Activated CD4-positive, alpha-beta T cell treated with anti-CD3 and anti-CD28 coated beads, Interleukin-2, Interleukin-6, amounts not matched to agents 100 ng/mL and 50 ng/mL, durations not matched to agents 16 hours and 8 hours (primary cell): ENCODE measurements around the gene PLEKHS1.
A peak's percentile ranks its signal among the peaks of the same experiment; 100 is the strongest.
"Not testable (repeated sequence)": the region's sequence is repeated elsewhere in the genome, so short reads cannot be mapped to it uniquely, and the experiment has no call there.

ENCODE experiments used
- DNase-seq: peaks from one replicate; pipeline ENCODE4 v3.0.0-alpha.2; 2020

The PLEKHS1 gene

DNA sequence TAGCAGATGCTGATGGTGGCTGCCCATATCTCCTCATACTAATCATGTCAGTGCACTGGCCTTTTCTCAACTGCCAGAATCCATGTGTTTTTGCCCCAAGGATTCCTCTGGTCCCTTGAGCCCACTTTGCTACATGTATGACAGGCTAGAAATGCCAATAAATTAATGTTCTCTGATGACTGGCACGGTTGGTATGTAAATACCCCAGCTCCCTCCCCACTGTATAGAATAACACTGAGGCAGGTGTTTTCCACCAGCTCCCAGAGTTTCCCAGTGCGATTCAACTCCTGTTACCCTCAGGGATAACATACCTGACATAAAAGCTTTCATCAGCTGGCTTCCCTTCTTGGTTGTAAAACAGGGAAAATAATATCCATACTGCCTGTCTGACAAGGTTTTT is 9.0 kb upstream of the PLEKHS1 start:
- DNase-seq: no peak

GRCh38 chr10:113743594-113743993 is 7.9 kb upstream of the PLEKHS1 start:
- DNase-seq: no peak

DNA sequence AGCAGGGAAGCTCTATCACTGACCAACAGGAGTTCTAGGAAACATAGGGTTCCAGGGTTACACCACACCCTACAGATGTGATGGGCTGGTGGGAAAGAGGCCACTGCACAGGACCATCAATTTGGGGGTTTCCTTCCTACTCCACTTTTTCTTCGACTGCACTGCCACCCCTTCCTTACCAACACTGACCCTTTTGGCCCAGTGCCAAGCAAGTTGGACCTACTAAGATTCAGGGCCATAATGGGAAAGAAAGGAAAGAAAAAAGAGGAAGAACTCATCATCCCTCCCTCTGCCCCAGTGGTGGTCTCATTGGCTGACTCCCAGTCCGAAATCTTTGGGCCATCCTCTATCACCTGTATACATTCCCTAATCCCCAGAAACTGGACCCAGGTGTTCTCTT is 6.1 kb upstream of the PLEKHS1 start:
- DNase-seq: no peak

GRCh38 chr10:113746217-113746957 is 5.1 kb upstream of the PLEKHS1 start:
- DNase-seq: no peak

DNA sequence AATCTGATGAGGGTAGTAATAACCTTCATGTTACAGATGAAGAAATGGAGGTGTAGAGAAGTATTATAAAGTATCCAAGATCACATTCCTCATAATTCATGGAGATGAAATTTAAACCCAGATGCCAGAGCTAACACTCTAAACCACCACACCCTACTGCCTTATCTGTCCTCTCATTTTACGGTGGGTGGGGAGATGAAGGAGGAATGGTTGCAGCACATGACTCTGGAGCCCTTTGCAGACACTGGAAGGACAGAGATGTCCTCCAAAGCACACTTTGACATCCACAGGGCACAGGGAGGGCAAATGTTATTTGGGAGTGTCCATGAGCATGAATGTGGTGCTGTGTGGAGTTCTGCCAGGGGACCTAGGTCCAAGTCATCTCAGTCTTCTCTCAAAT is 1.1 kb downstream of the PLEKHS1 start:
- DNase-seq: no peak

GRCh38 chr10:113753020-113753692 is 1.7 kb downstream of the PLEKHS1 start:
- DNase-seq: no peak

- no peak for DNase-seq
These were observed 2.6 kb downstream of the PLEKHS1 start for GRCh38 chr10:113754125-113754524.

- DNase-seq: no peak
These were observed 3.3 kb downstream of the PLEKHS1 start for GRCh38 chr10:113754768-113755167.

- DNase-seq: no peak
These were observed 5.6 kb downstream of the PLEKHS1 start for GRCh38 chr10:113756940-113757543.

GRCh38 chr10:113762083-113762482 is 10.6 kb downstream of the PLEKHS1 start:
- no peak for DNase-seq

DNA sequence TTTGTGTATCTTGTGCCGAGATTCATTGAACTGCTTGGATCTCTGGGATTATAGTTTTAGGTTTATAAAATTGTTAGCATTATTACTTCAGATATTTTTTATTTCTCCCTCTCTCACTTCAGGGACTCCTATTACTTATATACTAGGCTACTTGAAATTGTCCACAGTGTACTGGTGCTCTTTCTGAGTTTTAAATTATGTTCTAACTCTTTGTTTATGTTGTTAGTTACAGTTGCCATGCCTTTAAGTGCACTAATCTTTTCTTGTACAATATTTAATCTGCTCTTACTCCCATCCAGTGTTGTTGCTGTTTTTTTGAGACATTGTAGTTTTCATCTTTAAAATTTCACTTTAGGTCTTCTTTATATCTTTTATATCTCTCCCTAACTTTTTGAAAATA is 13.1 kb downstream of the PLEKHS1 start:
- no peak for DNase-seq

GRCh38 chr10:113765910-113766309 is 14.4 kb downstream of the PLEKHS1 start:
- no peak for DNase-seq

GRCh38 chr10:113767222-113767621 is 15.7 kb downstream of the PLEKHS1 start:
- DNase-seq: no peak

DNA sequence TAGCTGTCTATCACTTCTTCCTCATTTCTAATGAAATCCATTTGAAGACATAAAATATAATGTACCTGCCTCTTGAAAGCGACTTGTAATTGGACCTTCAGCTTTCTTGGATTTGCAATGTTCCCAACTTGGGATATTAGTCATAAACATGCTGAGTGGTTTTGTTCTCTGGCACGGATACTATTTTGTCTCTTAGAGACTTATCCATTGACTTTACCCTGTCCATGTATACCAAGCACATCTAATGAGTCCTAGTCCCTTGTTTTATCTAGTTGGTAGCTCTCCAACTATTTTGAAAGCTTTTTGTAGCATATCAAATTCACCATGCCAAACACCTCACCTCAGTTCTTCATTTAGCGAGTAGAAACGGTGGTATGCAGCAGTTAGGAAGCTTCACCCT is 18.9 kb downstream of the PLEKHS1 start:
- no peak for DNase-seq

GRCh38 chr10:113771131-113771530 is 19.6 kb downstream of the PLEKHS1 start:
- DNase-seq: not testable (repeated sequence)

GRCh38 chr10:113775686-113776294 is 24.3 kb downstream of the PLEKHS1 start:
- no peak for DNase-seq

GRCh38 chr10:113776553-113776952 is 25.1 kb downstream of the PLEKHS1 start:
- no peak for DNase-seq

DNA sequence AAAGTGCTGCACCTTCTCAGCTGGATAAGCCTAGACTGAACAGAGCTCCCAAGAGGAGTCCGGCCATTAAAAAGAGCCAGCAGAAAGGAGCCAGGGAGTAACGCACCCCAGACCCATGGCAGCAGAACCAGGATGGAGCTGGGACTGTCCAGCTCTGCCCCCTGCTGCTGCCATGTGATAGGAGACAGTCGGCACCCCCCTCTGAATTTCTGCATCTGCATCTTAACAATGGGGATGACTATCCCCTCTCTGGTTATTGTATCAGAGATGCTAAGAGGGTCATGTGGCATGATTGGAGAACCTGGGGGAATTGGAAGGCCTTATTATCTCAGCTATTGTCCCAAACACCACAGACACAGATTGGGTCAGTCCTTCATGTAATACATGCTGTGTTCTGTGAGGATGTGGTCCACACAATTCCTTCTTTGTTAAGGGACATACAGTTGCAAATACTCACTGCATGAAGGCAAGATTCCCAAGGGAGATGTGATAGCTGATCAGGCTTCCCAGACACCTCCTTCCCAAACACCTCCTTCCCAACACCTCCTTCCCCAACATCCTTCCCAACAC is 29.3 kb downstream of the PLEKHS1 start:
- DNase-seq: no peak

DNA sequence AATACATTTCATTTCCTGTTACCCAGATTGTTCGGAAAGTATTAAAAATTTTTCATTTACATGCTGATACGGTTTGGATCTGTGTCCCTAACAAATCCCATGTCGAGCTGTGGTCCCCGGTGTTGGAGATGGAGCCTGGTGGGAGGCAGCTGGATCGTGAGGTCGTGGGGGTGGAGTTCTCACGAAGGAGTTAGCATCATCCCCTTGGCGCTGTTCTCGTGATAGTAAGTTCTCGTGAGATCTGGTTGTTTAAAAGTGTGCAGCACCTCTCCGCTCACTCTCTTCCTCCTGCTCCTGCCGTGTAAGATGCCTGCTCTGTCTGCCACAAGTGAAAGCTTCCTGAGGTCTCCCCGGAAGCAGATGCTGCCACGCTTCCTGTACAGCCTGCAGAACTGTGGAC is 30.9 kb downstream of the PLEKHS1 start:
- no peak for DNase-seq

DNA sequence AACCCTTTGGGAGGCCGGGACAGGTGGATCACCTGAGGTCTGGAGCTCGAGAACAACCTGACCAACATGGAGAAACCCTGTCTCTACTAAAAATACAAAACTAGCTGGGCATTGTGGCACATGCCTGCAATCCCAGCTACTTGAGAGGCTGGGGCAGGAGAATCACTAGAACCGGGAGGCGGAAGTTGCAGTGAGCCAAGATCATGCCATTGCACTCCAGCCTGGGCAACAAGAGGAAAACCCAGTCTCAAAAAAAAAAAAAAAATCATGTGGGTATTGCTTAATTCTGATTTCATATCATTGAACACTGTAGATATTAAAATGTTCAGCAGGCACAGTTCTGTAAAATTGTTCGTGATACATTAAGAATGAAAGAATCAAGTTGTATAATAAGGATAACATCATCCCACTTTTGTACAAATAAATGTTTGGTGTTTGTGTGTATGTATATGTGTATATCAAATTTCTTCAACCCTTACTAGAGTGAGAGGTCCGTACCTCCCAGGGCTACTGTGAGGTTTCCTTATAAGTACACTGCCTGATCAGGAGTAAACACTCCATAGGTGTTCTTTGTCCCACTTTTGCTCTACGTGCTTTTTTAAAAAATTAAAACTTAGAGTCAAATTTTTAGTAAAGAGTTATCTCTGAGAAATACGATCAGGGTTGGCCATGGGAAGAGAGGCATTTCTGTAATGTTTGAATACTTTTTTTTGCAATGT is 31.7 kb downstream of the PLEKHS1 start:
- DNase-seq: no peak

GRCh38 chr10:113788604-113789083 is 37.2 kb downstream of the PLEKHS1 start:
- peak; percentile 12 for DNase-seq

GRCh38 chr10:113791691-113792090 is 40.2 kb downstream of the PLEKHS1 start:
- no peak for DNase-seq

- DNase-seq: no peak
These were observed 50.1 kb downstream of the PLEKHS1 start for GRCh38 chr10:113801569-113801968.
